Measurements from ENCODE around the gene KCNJ6.

Gene KCNJ6

GRCh38 chr21:37658121-37658816 lies 258.0 kb downstream of the KCNJ6 start:
- no peaks in the 10 kb centered on the region for H3K79me2 ChIP-seq (ENCODE audit: insufficient read depth, low read length)
- no peak overlapping the region for H3K4me2 ChIP-seq (ENCODE audit: low read depth, low read length, poor library complexity, severe bottlenecking)
- H4K20me1 ChIP-seq (ENCODE audit: low read depth, low read length), result no peaks in the 10 kb centered on the region
- no peak overlapping the region for H3K4me3 ChIP-seq (ENCODE audit: insufficient read depth, low read length, poor library complexity, severe bottlenecking)
- no peak overlapping the region for H3K9ac ChIP-seq (ENCODE audit: low read length)
- no peaks in the 10 kb centered on the region for H3K9me3 ChIP-seq (ENCODE audit: insufficient read depth, low read length)
- no peaks in the 10 kb centered on the region for H3K27me3 ChIP-seq (ENCODE audit: low read length)
- no peak overlapping the region for H2AFZ ChIP-seq (ENCODE audit: low read depth, low read length, severe bottlenecking)
- no peak overlapping the region for H3K27ac ChIP-seq (ENCODE audit: low read depth, low read length)
- H3K9me2 ChIP-seq (replicated peaks; ENCODE audit: insufficient read depth, low read length), result no peaks in the 10 kb centered on the region
- H3F3A ChIP-seq (ENCODE audit: insufficient read depth), result no peaks in the 10 kb centered on the region
- TF ChIP-seq EZH2phosphoT487 (conservative IDR thresholded peaks at IDR 0.05; ENCODE audit: low read length), result no peak
- TF ChIP-seq, protein P1, sequence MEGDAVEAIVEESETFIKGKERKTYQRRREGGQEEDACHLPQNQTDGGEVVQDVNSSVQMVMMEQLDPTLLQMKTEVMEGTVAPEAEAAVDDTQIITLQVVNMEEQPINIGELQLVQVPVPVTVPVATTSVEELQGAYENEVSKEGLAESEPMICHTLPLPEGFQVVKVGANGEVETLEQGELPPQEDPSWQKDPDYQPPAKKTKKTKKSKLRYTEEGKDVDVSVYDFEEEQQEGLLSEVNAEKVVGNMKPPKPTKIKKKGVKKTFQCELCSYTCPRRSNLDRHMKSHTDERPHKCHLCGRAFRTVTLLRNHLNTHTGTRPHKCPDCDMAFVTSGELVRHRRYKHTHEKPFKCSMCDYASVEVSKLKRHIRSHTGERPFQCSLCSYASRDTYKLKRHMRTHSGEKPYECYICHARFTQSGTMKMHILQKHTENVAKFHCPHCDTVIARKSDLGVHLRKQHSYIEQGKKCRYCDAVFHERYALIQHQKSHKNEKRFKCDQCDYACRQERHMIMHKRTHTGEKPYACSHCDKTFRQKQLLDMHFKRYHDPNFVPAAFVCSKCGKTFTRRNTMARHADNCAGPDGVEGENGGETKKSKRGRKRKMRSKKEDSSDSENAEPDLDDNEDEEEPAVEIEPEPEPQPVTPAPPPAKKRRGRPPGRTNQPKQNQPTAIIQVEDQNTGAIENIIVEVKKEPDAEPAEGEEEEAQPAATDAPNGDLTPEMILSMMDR (IDR thresholded peaks at IDR 0.05; ENCODE audit: insufficient read depth, low read length, poor library complexity, severe bottlenecking), result no peak
- H3K36me3 ChIP-seq (ENCODE audit: low read length), result no peaks in the 10 kb centered on the region

- Histone ChIP-seq H2AFZ (ENCODE audit: low read depth, low read length, severe bottlenecking) (no peak overlapping the region), H3K36me3 (ENCODE audit: low read length) (no peaks in the 10 kb centered on the region), H3K9me3 (ENCODE audit: insufficient read depth, low read length) (no peaks in the 10 kb centered on the region), H4K20me1 (ENCODE audit: low read depth, low read length) (no peaks in the 10 kb centered on the region), H3K9me2 (replicated peaks; ENCODE audit: insufficient read depth, low read length) (no peaks in the 10 kb centered on the region), H3F3A (ENCODE audit: insufficient read depth) (no peaks in the 10 kb centered on the region), H3K4me3 (ENCODE audit: insufficient read depth, low read length, poor library complexity, severe bottlenecking) (no peak overlapping the region), H3K4me2 (ENCODE audit: low read depth, low read length, poor library complexity, severe bottlenecking) (no peak overlapping the region), H3K27me3 (ENCODE audit: low read length) (no peaks in the 10 kb centered on the region), H3K79me2 (ENCODE audit: insufficient read depth, low read length) (no peaks in the 10 kb centered on the region), H3K9ac (ENCODE audit: low read length) (no peak overlapping the region), H3K27ac (ENCODE audit: low read depth, low read length) (no peak overlapping the region)
- TF ChIP-seq EZH2phosphoT487 (conservative IDR thresholded peaks at IDR 0.05; ENCODE audit: low read length), result no peak
- TF ChIP-seq, protein P1 (IDR thresholded peaks at IDR 0.05; ENCODE audit: insufficient read depth, low read length, poor library complexity, severe bottlenecking), result no peak
These were observed 259.4 kb downstream of the KCNJ6 start for GRCh38 chr21:37656899-37657298.

DNA sequence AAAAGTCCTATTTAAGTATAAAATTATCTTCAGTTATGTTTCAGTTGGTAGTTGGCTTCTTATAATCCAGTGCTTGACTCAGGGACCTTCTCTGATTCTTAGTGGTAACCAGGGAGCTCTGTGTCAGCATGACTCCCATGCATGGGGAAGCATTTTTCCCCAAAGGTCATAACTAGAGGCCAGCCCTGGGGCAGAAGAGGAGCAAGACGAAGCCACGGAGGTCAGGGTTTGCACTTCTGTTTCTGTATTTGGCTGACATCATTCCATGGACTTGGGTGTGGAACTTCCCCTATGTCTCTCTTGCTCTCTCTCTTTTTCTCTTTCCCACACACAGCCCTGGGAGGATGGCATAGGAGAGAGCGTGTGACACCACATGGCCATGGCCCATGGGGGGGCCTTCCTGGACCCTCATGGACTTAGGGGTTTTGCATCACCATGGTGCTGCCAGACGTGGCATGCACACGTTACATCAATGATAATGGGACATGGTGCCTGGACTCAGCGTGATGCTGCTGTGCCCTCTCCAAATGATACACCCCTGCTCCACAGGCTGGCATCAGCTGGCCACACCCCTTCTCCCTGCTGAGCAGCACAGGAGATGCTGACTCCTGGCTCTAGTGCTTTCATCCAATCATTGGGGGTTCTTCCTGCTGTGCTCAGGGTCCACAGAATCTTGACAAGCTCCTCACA lies 260.5 kb downstream of the KCNJ6 start:
- Histone ChIP-seq H3K4me3 (ENCODE audit: insufficient read depth, low read length, poor library complexity, severe bottlenecking) (no peak overlapping the region), H2AFZ (ENCODE audit: low read depth, low read length, severe bottlenecking) (no peak overlapping the region), H3F3A (ENCODE audit: insufficient read depth) (no peaks in the 10 kb centered on the region), H4K20me1 (ENCODE audit: low read depth, low read length) (no peaks in the 10 kb centered on the region), H3K9ac (ENCODE audit: low read length) (no peak overlapping the region), H3K36me3 (ENCODE audit: low read length) (no peaks in the 10 kb centered on the region), H3K9me3 (ENCODE audit: insufficient read depth, low read length) (no peaks in the 10 kb centered on the region), H3K27me3 (ENCODE audit: low read length) (no peaks in the 10 kb centered on the region), H3K9me2 (replicated peaks; ENCODE audit: insufficient read depth, low read length) (no peaks in the 10 kb centered on the region), H3K27ac (ENCODE audit: low read depth, low read length) (no peak overlapping the region), H3K79me2 (ENCODE audit: insufficient read depth, low read length) (no peaks in the 10 kb centered on the region), H3K4me2 (ENCODE audit: low read depth, low read length, poor library complexity, severe bottlenecking) (no peak overlapping the region)
- TF ChIP-seq, protein P1 (IDR thresholded peaks at IDR 0.05; ENCODE audit: insufficient read depth, low read length, poor library complexity, severe bottlenecking), result no peak
- TF ChIP-seq EZH2phosphoT487 (conservative IDR thresholded peaks at IDR 0.05; ENCODE audit: low read length), result no peak

Measured in SU-DHL-6 (cell line).